SH-SY5Y (cell line): ENCODE measurements around the gene CALCB.

ENCODE experiments used
- GATA2 ChIP-seq: IDR thresholded peaks from 2 replicates; pipeline ENCODE4 v1.6.1; 2011; ENCODE audit warnings: mild to moderate bottlenecking, low read depth, low read length
- GATA3 ChIP-seq: IDR thresholded peaks from 2 replicates; pipeline ENCODE4 v1.6.1; 2011; ENCODE audit warnings: low read depth, mild to moderate bottlenecking, low read length, moderate library complexity

Gene CALCB

GRCh38 chr11:15106201-15106965 lies 33.0 kb downstream of the CALCB start:
- TF ChIP-seq GATA3 (no peak), GATA2 (no peak)

GRCh38 chr11:15107730-15108515 lies 34.5 kb downstream of the CALCB start:
- no peak for TF ChIP-seq GATA2

GRCh38 chr11:15108592-15109130 lies 35.3 kb downstream of the CALCB start:
- no peak for TF ChIP-seq GATA2
- TF ChIP-seq GATA3, result no peak

DNA sequence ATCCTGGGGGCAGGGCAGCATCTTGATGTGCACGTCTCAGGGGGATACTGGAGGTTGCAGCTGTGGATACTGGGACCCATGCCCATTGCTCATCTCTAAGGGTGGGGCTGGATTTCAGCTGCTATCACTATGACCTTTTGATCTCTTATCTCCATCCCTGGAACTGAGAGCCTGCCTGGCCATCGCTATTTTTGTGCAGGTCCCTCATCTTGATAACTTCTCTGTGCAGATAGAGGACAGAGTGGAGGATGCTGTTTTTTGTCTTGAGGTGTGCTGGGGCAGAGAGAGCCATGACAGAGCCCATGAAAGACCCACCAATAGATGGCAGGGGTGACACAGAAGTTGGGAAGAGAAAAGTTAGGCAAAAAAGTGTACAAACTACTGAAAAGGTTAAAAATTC lies 36.2 kb downstream of the CALCB start:
- TF ChIP-seq GATA3 (no peak), GATA2 (0 out of 2 replicates have a peak, but pooled peaks have one; percentile 10)

DNA sequence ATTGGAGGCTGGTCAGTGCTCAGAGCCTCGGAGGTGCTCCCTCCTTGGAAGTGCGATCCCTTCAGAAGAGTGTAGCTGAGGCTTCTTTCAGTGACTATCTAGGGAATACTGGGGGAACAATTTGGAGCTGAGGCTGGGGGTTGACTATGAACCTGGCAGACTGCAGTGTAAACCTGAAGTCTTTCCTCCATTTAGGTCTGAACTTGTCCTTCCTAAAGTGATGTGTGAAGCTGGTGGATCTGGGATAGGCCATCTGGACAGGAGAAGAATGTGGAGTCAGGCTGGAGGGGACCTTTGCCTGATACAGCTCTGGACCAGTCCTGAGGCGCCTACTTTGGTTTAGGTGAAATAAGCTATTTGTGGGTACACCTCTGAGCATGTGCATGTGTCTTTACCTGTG lies 37.8 kb downstream of the CALCB start:
- TF ChIP-seq GATA2 (no peak), GATA3 (no peak)

DNA sequence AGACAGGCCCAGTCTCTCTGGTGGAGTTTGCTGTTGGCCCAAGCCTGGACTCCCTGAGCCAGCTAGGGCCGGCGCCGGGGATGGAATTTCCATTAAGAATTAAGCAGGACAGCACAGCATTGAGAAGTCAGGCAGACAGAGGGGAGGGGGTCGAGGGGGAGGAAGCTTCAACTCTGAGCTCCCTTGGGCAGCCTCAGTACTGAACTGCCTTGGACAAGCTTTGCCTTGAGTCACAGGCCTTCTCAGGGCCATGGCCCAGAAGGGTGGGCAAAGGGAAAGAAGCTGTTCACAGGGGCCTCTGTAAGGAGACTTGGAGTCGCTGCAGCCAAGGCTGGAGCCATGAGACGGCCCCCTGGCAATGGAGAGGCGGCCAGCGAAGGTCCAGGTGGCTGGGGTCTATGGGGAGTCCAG lies 38.7 kb downstream of the CALCB start:
- TF ChIP-seq GATA3, result no peak
- no peak for TF ChIP-seq GATA2

DNA sequence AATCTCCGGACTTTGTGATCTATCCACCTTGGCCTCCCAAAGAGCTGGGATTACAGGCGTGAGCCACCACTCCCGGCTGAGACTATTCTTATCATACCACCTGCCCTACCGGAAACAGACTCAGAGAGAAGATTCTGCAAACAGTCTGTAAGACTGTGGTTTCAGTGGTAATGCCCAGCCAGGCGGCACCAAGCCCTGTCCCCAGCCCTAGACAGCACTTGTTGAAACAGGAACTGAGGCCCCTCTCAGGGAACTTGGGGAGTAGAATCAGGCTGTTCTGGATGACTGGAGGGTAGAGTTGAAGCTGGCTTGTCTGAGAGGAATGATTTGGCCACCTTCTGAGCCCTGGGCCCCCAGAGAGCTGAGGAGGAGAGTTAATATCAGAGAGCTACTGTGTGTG lies 40.0 kb downstream of the CALCB start:
- TF ChIP-seq GATA3, result no peak
- no peak for TF ChIP-seq GATA2

DNA sequence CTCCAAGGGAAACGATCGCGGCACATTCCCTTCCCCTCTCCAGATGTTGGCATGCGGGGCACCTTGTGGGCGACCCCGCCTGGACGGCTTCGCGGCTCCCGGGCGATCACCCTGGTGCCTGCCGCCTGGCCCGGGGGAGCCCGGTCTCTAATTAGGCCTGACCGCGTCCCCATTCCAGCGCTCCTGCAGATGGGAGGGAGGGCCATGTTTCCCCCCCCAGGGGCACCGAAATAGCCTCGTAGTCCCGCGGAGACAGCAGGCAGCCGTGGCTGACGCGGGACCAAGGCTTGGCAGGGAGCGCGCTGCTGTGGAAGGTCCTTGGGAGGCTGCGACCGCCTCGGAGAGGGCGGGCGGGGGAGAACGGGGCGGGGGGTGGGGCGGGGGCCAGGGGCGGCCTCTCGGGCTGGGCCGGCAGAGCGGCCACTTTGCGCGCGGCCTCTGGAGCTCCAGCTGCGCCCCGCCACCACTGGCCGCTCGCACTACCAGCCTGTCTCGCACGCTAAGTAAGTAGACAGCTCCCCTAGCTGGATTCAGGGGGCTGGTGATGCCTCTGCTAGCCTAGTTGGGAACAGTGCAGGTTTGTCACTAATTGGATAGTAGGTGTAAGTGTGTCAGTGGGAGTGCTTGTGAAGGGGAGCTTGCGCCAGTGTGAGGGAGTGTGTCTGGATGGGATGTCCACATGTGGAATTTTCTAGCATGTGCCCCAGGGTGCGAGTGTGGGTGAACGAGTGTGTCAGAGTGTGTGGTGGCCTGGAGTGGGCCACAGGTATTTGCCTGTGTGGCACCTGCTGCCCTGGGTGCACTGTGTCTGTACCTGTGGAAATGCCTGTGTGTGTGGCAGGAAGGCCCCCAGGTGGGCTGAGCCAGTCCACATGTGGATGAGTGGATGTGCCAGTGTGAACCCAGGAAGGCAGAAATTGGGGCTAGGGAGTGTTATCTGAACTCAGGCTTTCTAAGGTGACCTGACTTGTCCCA lies 41.4 kb downstream of the CALCB start, which contains the start of gene INSC:
INSC (plus strand) TSS at position 423 of the 975 bp plus-strand sequence. CDS start 34,252 bp downstream, outside the sequence.
- no peak for TF ChIP-seq GATA3
- no peak for TF ChIP-seq GATA2

DNA sequence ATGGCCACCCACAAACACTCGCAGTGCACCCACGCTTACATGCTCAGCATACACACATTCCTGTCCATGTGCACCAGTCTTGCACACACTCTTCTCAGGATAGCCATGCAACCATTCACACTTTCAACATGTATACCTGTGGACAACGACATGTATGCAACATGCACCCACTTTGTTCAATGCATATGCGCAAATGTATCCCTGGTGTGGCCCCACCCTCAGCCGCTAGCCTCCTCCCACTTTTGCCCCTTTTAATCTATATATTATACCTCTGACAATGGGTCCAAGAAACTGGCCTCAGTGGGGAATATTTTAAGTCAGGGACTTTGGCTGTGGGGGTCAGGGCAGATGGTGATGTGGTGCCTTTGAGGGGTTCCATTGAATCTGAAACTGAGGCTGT lies 42.3 kb downstream of the CALCB start:
- TF ChIP-seq GATA2 (no peak), GATA3 (no peak)

- TF ChIP-seq GATA3 (no peak), GATA2 (no peak)
Observed at GRCh38 chr11:15117751-15118150, 44.4 kb downstream of the CALCB start.

GRCh38 chr11:15118431-15118830 lies 45.0 kb downstream of the CALCB start:
- TF ChIP-seq GATA2 (no peak), GATA3 (no peak)

GRCh38 chr11:15119352-15119751 lies 46.0 kb downstream of the CALCB start:
- TF ChIP-seq GATA2, result no peak

DNA sequence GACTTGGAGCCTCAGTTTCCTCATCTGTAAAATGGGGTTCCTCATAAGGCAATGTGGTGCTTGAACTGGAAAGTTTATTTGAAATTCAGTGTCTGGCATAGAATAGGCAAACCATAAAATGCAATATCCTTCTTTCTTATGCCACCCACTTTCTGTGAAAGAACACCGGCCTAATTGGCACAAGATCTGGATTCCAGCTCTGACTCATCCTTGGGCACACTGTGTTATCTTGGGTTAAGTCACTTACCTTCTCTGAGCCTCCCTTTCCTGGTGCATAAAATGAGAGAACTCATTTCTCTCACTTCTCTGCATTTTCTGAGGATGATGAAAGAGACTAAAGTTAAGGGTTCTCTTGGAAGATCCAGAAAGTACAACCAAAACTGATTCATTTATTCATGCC lies 46.4 kb downstream of the CALCB start:
- TF ChIP-seq GATA2, result no peak
- no peak for TF ChIP-seq GATA3

DNA sequence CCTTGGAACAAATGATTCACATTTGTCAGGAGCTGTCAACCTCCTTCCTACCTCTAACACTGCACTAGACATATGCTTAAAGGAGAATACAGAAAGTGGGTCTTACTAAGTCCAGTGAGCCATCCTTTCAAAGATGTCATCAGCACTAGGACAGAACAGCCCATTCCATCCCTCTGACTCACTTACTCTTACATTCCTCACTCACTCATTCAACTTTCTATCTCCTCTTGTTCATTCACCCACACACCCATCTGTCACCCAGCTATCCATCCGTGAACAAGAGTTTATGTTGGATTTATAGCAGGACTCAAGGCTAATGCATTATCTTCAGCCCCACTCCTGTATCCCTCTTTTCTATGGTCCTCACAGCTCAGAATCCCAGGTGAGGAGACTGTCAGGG lies 50.5 kb downstream of the CALCB start:
- TF ChIP-seq GATA2, result no peak
- TF ChIP-seq GATA3, result no peak
